HG03060 (cell line): Measurements from ENCODE around the gene PSD4.

ENCODE experiments used
- ATAC-seq: cut with Tn5 transposase; IDR thresholded peaks from one replicate; pipeline ENCODE4 v1.9.1; 2021; ENCODE audit warnings: low read depth, moderate number of reproducible peaks; ENCODE audit not compliant: unreplicated experiment

Gene PSD4

GRCh38 chr2:113257516-113258264 lies 83.9 kb downstream of the PSD4 start:
- ATAC-seq, result no peak

GRCh38 chr2:113258471-113259147 lies 84.8 kb downstream of the PSD4 start:
- no peak for ATAC-seq
